HEK293T (cell line): Measurements from ENCODE around the gene MSX2.

Experiments
- ARNT ChIP-seq: fragments of 450-650 bp; IDR thresholded peaks from 2 replicates; pipeline ENCODE4 v1.6.1; 2017; ENCODE audit warnings: mild to moderate bottlenecking
- BHLHE40 ChIP-seq: fragments of 450-650 bp; IDR thresholded peaks from 2 replicates; pipeline ENCODE4 v1.6.1; 2016; ENCODE audit warnings: mild to moderate bottlenecking, moderate library complexity, borderline replicate concordance
- CTBP1 ChIP-seq: fragments of 450-650 bp; IDR thresholded peaks from 2 replicates; pipeline ENCODE4 v1.6.1; 2016; ENCODE audit warnings: borderline replicate concordance
- ELF4 ChIP-seq: fragments of 450-650 bp; IDR thresholded peaks from 2 replicates; pipeline ENCODE4 v1.6.1; 2017; ENCODE audit warnings: antibody characterized with exemption
- FOXA1 ChIP-seq: fragments of 450-650 bp; IDR thresholded peaks from 2 replicates; pipeline ENCODE4 v1.6.1; 2016; ENCODE audit warnings: mild to moderate bottlenecking
- FOXK2 ChIP-seq: fragments of 450-650 bp; IDR thresholded peaks from 2 replicates; pipeline ENCODE4 v1.6.1; 2016; ENCODE audit warnings: mild to moderate bottlenecking
- FOXM1 ChIP-seq: fragments of 450-650 bp; IDR thresholded peaks from 2 replicates; pipeline ENCODE4 v1.6.1; 2017; ENCODE audit warnings: mild to moderate bottlenecking, borderline replicate concordance
- HDGF ChIP-seq: fragments of 450-650 bp; IDR thresholded peaks from 2 replicates; pipeline ENCODE4 v1.6.1; 2017; ENCODE audit warnings: antibody characterized with exemption, borderline replicate concordance
- LEF1 ChIP-seq: fragments of 450-650 bp; IDR thresholded peaks from 2 replicates; pipeline ENCODE4 v1.6.1; 2017; ENCODE audit warnings: mild to moderate bottlenecking, borderline replicate concordance
- SP1 ChIP-seq: fragments of 450-650 bp; IDR thresholded peaks from 2 replicates; pipeline ENCODE4 v1.6.1; 2017
- SUZ12 ChIP-seq: fragments of 450-650 bp; IDR thresholded peaks from 2 replicates; pipeline ENCODE4 v1.6.1; 2016; ENCODE audit warnings: mild to moderate bottlenecking
- TARDBP ChIP-seq: fragments of 450-650 bp; IDR thresholded peaks from 2 replicates; pipeline ENCODE4 v1.6.1; 2016
- ZNF384 ChIP-seq: fragments of 450-650 bp; IDR thresholded peaks from 2 replicates; pipeline ENCODE4 v1.6.1; 2016
- TF ChIP-seq, protein P1 (sequence below): fragments of 450-650 bp; IDR thresholded peaks from 2 replicates; pipeline ENCODE4 v1.6.1; 2016

DNA sequence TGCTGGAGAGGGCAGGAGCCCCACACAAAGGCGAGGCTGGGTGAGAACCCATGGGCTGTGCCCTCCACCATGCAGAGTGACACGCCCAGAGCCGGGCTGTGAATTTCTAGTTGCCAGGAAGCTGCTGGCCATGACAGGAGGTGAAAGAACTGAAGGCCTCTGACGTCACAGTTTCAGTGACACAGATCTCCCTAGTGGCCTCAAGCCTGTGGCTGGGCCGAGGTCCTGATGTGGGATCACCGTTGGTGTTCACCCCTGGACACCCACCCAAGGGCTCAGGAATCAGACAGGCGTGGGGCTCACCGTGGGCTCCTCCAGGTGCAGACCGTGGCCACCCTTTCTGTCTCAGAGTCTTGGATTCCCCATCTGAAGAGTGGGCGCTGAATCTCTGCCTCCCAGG is 39.9 kb downstream of the MSX2 start:
- TF ChIP-seq LEF1 (no peak), TARDBP (no peak), SP1 (no peak), CTBP1 (no peak), HDGF (no peak), FOXM1 (no peak), SUZ12 (no peak), FOXA1 (no peak), ARNT (no peak), BHLHE40 (no peak), ZNF384 (no peak), FOXK2 (no peak), ELF4 (no peak)
- TF ChIP-seq, protein P1, sequence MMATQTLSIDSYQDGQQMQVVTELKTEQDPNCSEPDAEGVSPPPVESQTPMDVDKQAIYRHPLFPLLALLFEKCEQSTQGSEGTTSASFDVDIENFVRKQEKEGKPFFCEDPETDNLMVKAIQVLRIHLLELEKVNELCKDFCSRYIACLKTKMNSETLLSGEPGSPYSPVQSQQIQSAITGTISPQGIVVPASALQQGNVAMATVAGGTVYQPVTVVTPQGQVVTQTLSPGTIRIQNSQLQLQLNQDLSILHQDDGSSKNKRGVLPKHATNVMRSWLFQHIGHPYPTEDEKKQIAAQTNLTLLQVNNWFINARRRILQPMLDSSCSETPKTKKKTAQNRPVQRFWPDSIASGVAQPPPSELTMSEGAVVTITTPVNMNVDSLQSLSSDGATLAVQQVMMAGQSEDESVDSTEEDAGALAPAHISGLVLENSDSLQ: no peak
